GM18907 (cell line): ENCODE data around the gene MYO9A.

ENCODE experiments used
- ATAC-seq: cut with Tn5 transposase; IDR thresholded peaks from one replicate; pipeline ENCODE4 v1.9.1; 2021; ENCODE audit warnings: mild to moderate bottlenecking, moderate library complexity; ENCODE audit not compliant: unreplicated experiment

The MYO9A gene, protein sequence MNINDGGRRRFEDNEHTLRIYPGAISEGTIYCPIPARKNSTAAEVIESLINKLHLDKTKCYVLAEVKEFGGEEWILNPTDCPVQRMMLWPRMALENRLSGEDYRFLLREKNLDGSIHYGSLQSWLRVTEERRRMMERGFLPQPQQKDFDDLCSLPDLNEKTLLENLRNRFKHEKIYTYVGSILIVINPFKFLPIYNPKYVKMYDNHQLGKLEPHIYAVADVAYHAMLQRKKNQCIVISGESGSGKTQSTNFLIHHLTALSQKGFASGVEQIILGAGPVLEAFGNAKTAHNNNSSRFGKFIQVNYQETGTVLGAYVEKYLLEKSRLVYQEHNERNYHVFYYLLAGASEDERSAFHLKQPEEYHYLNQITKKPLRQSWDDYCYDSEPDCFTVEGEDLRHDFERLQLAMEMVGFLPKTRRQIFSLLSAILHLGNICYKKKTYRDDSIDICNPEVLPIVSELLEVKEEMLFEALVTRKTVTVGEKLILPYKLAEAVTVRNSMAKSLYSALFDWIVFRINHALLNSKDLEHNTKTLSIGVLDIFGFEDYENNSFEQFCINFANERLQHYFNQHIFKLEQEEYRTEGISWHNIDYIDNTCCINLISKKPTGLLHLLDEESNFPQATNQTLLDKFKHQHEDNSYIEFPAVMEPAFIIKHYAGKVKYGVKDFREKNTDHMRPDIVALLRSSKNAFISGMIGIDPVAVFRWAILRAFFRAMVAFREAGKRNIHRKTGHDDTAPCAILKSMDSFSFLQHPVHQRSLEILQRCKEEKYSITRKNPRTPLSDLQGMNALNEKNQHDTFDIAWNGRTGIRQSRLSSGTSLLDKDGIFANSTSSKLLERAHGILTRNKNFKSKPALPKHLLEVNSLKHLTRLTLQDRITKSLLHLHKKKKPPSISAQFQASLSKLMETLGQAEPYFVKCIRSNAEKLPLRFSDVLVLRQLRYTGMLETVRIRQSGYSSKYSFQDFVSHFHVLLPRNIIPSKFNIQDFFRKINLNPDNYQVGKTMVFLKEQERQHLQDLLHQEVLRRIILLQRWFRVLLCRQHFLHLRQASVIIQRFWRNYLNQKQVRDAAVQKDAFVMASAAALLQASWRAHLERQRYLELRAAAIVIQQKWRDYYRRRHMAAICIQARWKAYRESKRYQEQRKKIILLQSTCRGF (N-terminal part only)

DNA sequence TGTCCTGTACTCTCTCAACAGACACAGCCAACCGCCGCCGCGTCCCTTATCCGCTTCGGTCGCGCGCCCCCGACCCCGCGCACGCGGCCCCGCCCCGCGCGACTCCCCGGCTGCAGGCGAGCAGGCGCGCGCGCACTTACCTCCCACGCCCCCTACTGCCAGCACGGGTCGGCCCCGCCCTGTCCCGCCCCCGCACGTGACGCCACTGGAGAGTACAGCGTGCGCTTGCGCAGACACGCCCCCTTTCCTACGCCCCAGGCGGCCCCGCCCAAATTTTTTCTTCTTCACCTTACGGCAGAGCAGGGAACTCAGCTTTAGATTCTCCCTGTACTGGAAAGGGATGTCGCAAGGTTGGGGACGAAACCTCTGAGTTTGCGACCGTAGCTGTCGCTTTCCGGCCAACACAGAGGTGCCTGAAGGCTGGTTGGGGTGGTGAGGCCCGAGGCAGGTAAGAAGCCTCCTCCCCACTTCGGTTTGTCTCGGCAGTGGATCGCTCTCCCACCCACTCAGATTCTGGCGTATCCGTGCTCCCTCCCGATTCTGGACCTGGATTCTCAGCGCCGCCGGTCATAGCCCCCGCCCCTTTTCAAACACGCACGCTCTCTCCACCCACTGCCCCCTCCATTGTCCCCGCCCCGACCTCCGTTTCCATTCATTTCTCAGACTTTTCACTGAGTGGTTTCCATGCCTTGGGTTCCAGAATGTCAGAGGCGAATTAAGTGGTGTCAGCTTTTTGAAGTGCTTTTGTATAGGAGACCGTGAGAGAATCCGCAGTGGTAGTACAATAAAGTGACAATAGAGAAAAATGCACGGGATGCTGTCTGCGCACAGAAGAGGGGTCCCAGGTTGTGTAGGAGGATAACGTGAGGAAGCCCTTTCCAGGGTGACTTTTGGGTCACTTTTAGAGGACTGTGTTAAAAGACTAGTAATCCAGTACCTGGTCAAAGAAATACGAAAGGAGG is at the start of gene MYO9A, which contains the start of gene SENP8:
Gene MYO9A (minus strand): TSS at position 134 of the 962 bp plus-strand sequence. CDS start 71,587 bp downstream, outside the sequence.
Gene SENP8 (plus strand): TSS at position 387 of the 962 bp plus-strand sequence. CDS start 21,221 bp downstream, outside the sequence.
- ATAC-seq = peak; percentile 70

- no peak for ATAC-seq
Measured at GRCh38 chr15:72167445-72167844, 49.5 kb upstream of the MYO9A start.

DNA sequence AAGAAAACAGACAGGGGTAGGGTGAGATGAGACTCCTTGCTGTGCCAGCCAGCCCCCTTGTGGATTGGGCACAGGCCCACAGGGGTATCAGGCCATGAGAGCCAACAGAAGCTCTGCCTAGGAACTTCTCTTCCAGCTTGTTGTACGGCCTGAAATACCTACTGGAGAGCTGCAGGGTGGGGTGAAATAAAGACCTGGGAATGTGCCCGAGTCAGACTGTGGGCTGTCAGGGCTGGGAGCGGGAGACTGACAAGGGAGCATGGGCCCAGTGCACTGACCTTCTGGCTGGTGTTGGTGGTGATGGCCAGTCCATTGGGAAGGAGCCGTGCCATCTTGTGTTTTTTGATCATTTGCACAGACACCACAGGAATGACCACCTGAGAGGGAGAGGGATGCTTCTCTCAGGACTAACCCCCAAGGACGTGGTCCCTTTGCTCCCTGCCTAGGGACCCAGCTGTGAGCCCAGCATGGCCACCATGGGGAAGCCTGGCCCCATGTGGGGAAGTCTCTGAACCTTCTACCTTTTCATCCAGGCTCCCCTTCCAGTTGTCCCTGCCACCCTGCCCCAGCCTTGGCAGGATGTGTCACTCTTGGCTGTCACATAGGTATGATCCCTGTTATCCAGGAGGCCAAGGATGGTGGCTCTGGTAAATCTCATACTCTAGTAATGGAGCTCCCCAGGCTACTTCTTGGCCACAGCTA is 48.9 kb upstream of the MYO9A start:
- ATAC-seq = no peak

- no peak for ATAC-seq
Measured at GRCh38 chr15:72163719-72164118, 45.8 kb upstream of the MYO9A start.

DNA sequence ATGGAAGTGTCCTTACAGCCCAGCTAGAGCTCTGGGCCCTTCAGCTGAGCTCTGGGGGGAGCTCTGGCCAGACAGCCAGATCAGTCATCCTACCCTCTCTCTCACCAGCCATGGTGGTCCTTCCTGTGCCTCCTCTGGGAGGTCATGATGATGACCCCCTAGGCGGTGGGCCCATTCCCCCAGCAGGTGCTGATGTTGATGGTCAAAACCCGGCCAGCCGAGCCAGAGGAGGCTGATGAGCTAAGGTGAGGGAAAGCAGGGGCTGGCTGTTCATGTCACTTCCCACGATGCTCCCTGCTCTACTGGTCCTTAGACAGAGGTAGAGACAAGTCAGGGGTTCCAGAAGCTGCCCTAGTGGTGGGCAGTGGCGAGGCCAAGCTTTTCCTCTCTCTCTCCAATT is 44.6 kb upstream of the MYO9A start:
- ATAC-seq = no peak

GRCh38 chr15:72161361-72162132 is 43.6 kb upstream of the MYO9A start:
- ATAC-seq = no peak

DNA sequence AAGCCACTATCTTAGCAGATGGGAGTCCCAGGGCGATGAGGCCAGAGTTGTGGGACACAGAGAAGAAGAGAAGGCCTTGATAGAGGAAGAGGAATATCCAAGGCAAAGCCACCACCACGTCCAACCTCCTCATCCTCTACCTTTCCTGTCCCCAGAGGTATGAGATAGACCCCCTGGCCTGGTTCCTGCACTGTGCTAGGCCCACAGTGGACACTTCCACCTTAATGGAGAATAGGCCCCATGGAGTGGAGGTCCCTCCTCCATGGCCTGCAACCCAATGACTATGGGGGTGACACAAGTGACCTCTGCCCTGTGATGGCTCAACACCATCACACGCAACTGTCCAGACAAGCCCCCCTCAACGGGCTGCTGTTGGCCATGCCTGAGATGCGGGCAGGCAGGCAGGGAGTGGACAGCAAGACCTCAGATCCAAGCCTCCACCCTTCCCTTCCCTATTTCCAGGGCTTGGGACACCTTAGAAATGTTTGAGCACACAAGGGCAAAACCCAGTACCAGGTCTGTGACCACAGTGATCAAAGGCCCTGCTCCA is 42.8 kb upstream of the MYO9A start:
- ATAC-seq = no peak

DNA sequence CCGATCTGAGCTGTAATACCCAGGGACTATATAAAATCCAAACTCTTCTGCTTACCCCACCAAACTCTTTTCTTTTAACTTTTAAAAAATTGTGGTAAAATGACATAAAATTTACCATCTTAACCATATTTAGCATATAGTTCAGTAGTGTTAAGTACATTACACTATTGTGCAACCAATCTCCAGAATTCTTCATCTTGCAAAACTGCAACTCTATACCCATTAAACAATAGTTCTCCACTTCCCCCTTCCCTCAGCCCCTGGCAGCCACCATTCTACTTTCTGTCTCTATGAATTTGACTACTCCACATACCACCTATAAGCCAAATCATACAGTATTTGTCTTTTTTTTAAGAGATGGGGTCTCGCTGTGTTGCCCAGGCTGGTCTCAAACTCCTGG is 39.0 kb upstream of the MYO9A start:
- no peak for ATAC-seq

- no peak for ATAC-seq
Measured at GRCh38 chr15:72155635-72156616, 38.0 kb upstream of the MYO9A start.

DNA sequence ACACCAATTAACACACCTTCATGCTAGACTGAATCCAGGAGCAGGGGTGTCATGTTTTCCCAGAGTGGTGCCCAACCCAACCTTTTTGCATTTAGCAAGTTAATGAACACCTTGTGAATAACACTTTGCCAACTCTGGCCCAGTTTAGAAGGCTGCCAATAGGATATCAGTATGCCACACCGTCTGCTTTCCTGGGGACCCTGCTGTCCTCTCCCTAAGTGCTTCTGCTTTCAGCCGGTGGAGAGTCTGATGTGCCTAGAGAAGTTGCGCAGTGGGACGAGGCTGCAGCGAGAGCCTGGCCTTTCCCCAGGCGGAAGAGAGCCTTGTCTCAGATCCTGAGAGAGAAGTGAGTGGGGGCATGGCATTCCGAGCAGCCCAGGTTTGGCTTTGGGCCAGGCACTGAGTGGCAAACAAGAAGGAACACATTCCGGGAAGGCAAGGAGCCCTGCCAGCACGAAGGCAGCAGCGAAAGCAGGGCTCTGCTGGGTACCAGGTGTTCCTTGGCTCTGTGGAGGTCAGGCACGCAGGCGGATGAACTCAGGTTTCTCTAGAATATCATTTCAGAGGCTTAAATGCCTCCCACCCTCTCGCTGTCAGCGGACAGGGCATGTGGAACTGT is 37.2 kb upstream of the MYO9A start:
- no peak for ATAC-seq

- no peak for ATAC-seq
Measured at GRCh38 chr15:72154316-72154715, 36.4 kb upstream of the MYO9A start.

DNA sequence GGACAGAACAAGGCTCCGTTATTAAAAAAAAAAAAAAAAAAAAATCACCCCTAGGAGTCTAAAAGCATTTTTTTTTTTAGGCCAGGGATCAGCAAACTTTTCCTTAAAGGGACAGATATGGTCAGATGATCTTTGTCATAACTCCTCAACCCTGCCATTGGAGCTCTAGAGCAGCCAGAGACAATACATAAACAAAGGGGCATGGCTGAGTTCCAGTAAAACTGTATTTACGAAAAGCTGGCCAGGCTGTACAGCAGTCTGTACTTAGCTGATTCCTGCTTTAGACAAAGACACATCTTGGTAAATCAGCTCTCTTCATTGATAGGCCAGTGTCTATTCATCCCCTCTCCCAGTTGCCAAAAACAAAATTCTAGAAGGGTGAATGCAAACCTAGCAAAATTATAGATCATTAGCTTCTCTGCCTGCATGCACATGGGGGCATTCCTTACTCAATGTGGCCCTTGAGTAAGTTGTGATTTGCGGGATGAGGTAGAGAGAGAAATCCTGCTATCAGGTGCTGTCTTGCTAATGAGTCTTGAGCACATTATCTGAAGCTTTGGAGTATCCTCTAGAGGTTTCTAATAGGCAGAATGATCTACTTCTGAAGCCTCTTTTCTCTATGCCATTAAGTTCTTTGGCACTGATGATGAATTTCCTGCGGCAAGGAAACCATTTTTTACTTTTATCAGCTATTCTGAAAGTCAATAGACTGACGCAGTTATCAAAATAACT is 35.5 kb upstream of the MYO9A start:
- no peak for ATAC-seq

- no peak for ATAC-seq
Measured at GRCh38 chr15:72147418-72147817, 29.5 kb upstream of the MYO9A start.

- ATAC-seq = no peak
Measured at GRCh38 chr15:72146934-72147333, 29.0 kb upstream of the MYO9A start.

DNA sequence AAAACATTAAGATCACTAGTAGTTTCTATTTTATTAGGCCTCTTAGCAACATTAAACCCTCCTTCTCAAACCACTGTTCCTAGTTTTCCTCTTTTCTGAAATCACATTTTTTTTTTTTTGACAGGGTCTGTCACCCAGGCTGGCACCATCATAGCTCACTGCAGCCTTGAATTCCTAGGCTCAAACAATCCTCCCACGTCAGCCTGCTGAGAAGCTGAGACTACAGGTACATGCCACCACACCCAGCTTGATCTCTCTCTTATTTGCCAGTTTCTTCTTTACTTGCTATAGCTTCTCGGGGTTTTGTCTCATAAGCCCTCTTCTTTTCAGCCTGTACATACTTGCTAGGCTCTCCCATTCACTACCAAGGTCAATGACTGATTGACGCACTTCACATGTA is 28.3 kb upstream of the MYO9A start:
- no peak for ATAC-seq
